ENCODE data around the gene C1QTNF2.

DNA sequence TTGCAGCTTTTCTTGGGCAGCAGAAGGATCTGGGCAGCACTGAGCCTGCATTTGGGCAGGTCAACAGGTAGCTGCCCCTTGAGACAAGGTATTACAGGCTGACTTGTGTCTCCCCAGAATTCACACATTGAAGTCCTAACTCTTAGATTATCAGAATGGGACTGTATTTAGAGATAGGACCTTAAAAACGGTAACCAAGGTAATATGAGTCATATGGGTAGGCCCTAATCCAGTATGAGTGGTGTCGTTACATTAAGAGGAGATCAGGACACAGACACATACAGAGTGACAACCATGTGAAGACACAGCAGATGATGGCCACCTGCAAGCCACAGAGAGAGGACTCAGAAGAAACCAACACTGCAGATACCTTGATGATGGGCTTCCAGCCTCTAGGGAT, 3.2 kb downstream of the C1QTNF2 start:
- no peak for TF ChIP-seq POLR2A (IDR thresholded peaks at IDR 0.05)
- TF ChIP-seq, protein P1, sequence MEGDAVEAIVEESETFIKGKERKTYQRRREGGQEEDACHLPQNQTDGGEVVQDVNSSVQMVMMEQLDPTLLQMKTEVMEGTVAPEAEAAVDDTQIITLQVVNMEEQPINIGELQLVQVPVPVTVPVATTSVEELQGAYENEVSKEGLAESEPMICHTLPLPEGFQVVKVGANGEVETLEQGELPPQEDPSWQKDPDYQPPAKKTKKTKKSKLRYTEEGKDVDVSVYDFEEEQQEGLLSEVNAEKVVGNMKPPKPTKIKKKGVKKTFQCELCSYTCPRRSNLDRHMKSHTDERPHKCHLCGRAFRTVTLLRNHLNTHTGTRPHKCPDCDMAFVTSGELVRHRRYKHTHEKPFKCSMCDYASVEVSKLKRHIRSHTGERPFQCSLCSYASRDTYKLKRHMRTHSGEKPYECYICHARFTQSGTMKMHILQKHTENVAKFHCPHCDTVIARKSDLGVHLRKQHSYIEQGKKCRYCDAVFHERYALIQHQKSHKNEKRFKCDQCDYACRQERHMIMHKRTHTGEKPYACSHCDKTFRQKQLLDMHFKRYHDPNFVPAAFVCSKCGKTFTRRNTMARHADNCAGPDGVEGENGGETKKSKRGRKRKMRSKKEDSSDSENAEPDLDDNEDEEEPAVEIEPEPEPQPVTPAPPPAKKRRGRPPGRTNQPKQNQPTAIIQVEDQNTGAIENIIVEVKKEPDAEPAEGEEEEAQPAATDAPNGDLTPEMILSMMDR (IDR thresholded peaks at IDR 0.05), result no peak
